ENCODE measurements around the gene GALNT9.

- no peak for TF ChIP-seq EZH2 (IDR thresholded peaks at IDR 0.05; ENCODE audit: borderline replicate concordance, insufficient read depth, low read length, poor library complexity, severe bottlenecking)
- no peak for TF ChIP-seq CTCF (IDR thresholded peaks at IDR 0.05; ENCODE audit: poor library complexity, severe bottlenecking)
- TF ChIP-seq TAF1 (IDR thresholded peaks at IDR 0.05; ENCODE audit: low read depth): no peak
- TF ChIP-seq REST (IDR thresholded peaks at IDR 0.05; ENCODE audit: borderline replicate concordance): no peak
- no peak for TF ChIP-seq RAD21 (conservative IDR thresholded peaks at IDR 0.05)
- TF ChIP-seq EP300 (conservative IDR thresholded peaks at IDR 0.05; ENCODE audit: poor library complexity, severe bottlenecking): no peak
- no peak for TF ChIP-seq POLR2AphosphoS5 (IDR thresholded peaks at IDR 0.05)
- TF ChIP-seq SMC3 (conservative IDR thresholded peaks at IDR 0.05; ENCODE audit: poor library complexity): no peak
- TF ChIP-seq MXI1 (conservative IDR thresholded peaks at IDR 0.05; ENCODE audit: poor library complexity, severe bottlenecking): no peak
Measured at GRCh38 chr12:132188916-132189325, 140.5 kb downstream of the GALNT9 start.
